ENCODE data around the gene RPIA.

DNA sequence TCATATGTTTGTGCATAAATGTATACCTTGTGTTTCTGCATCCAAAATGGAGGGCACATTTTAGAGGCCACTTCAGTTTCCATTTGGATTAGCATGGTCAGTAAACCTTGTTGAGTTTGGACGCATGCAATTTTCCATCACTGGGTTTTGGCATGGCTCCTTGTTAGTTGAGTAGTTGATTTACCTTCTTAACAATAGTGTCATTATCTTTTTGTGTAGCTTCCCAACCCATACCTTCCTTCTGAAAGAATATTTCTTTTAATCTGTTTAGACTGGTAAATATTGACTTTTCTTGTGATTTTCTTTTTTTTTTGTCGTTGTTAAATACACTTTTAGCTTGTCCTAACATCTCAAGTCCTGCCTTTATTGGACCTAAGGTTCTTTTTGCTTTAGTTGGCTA is 15.5 kb downstream of the RPIA start:
- TF ChIP-seq, protein P1, sequence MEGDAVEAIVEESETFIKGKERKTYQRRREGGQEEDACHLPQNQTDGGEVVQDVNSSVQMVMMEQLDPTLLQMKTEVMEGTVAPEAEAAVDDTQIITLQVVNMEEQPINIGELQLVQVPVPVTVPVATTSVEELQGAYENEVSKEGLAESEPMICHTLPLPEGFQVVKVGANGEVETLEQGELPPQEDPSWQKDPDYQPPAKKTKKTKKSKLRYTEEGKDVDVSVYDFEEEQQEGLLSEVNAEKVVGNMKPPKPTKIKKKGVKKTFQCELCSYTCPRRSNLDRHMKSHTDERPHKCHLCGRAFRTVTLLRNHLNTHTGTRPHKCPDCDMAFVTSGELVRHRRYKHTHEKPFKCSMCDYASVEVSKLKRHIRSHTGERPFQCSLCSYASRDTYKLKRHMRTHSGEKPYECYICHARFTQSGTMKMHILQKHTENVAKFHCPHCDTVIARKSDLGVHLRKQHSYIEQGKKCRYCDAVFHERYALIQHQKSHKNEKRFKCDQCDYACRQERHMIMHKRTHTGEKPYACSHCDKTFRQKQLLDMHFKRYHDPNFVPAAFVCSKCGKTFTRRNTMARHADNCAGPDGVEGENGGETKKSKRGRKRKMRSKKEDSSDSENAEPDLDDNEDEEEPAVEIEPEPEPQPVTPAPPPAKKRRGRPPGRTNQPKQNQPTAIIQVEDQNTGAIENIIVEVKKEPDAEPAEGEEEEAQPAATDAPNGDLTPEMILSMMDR (IDR thresholded peaks at IDR 0.05 in 8 of 11, conservative IDR thresholded peaks at IDR 0.05 in 3 of 11) = no peak
- TF ChIP-seq POLR2A (IDR thresholded peaks at IDR 0.05) = no peak
- TF ChIP-seq POLR2AphosphoS5 (IDR thresholded peaks at IDR 0.05) = no peak
